HepG2 (cell line): Measurements from ENCODE around the gene BATF2. TPM values are rescaled to one million over a fixed set of nuclear protein-coding genes. Genes with fewer than 3 reads are reported as not detected.

ENCODE experiments used
- ATAC-seq: fragments of 200-7000 bp; cut with Tn5 transposase; 3 replicates; pipeline ENCODE4 v1.9.1; 2020; ENCODE audit warnings: mild to moderate bottlenecking, moderate library complexity
- BruUV-seq: library from RNA; stranded (reverse); fragments of 400-500 nt; replicated peaks from 2 replicates; lab custom pipeline; 2021; lab: Mats Ljungman, UMichigan
- CTCF ChIA-PET: fragments of 300-600 bp; formaldehyde crosslinking; extraction: SDS; loops from one replicate; lab custom pipeline; 2021; ENCODE audit warnings: low total read pairs, inconsistent platforms, low intra/inter-chr PET ratio; lab: Yijun Ruan, JAX
- POLR2A ChIA-PET: fragments of 350-600 bp; sonication (Branson Sonifier 250); formaldehyde crosslinking; loops from one replicate; lab custom pipeline; 2020; ENCODE audit warnings: antibody characterized with exemption, inconsistent platforms; lab: Yijun Ruan, JAX
- DNase-seq: peaks from one replicate; pipeline ENCODE4 v3.0.0-alpha.2; 2015; ENCODE audit warnings: low spot score
- FAIRE-seq: peaks from 3 replicates; lab custom pipeline; 2011; peaks lifted over from hg19 to GRCh38; lab: Jason Lieb, UNC
- H2AFZ ChIP-seq: one replicate; pipeline ENCODE4 v1.6.1; 2011; ENCODE audit warnings: low read length, inconsistent platforms
- H3K27ac ChIP-seq: fragments of 300-600 bp; 3 replicates; pipeline ENCODE4 v1.8.0; 2011; ENCODE audit warnings: mixed run types, mild to moderate bottlenecking, mixed read lengths, low read length, inconsistent platforms; ENCODE audit not compliant: insufficient read depth; ENCODE audit errors: extremely low read length
- H3K27me3 ChIP-seq, 2 experiments: fragments of 200-600 bp in 1 of 2; 2 replicates in 1 of 2; 3 replicates in 1 of 2; pipeline versions ENCODE4 v1.6.0 to v1.8.0; 2011; ENCODE audit warnings: low read length in 2 of 2, mild to moderate bottlenecking in 2 of 2, moderate library complexity in 2 of 2, inconsistent platforms in 1 of 2; ENCODE audit not compliant: insufficient read depth in 2 of 2, control insufficient read depth in 1 of 2
- H3K36me3 ChIP-seq, 2 experiments: fragments of 200-600 bp in 1 of 2; replicated peaks in 1 of 2; 2 replicates in 1 of 2; 3 replicates in 1 of 2; pipeline versions ENCODE4 v1.5.1 to v1.8.0; 2011; ENCODE audit warnings: low read length in 2 of 2, inconsistent platforms in 1 of 2; ENCODE audit not compliant: insufficient read depth in 2 of 2, control insufficient read depth in 1 of 2
- H3K4me1 ChIP-seq: 2 replicates; pipeline ENCODE4 v1.5.1; 2012; ENCODE audit warnings: low read length, inconsistent platforms; ENCODE audit not compliant: insufficient read depth
- H3K4me2 ChIP-seq: 2 replicates; pipeline ENCODE4 v1.6.0; 2011; ENCODE audit warnings: low read depth, low read length, inconsistent platforms
- H3K4me3 ChIP-seq, 3 experiments: fragments of 200-600 bp in 1 of 3; sonication (generic), shearing (Covaris generic) in 1 of 3; replicated peaks in 1 of 3; 2 replicates each; pipeline ENCODE4 v1.5.1; 2011 to 2016; ENCODE audit warnings: low read length in 3 of 3, inconsistent platforms in 2 of 3, low read depth in 2 of 3, mild to moderate bottlenecking in 2 of 3, control low read depth in 1 of 3, mixed read lengths in 1 of 3; ENCODE audit not compliant: insufficient read depth in 1 of 3
- H3K79me2 ChIP-seq: one replicate; pipeline ENCODE4 v1.6.1; 2011; ENCODE audit warnings: low read length, inconsistent platforms; ENCODE audit not compliant: insufficient read depth
- H3K9ac ChIP-seq: 2 replicates; pipeline ENCODE4 v1.6.0; 2011; ENCODE audit warnings: mild to moderate bottlenecking, low read depth, low read length, inconsistent platforms; ENCODE audit not compliant: insufficient read depth
- H3K9me3 ChIP-seq: 2 replicates; pipeline ENCODE4 v1.5.1; 2012; ENCODE audit warnings: mild to moderate bottlenecking, low read length
- H4K20me1 ChIP-seq: 2 replicates; pipeline ENCODE4 v1.6.0; 2011; ENCODE audit warnings: inconsistent platforms, mild to moderate bottlenecking, low read length, moderate library complexity; ENCODE audit not compliant: insufficient read depth
- BCLAF1 ChIP-seq: fragments of 450-650 bp; IDR thresholded peaks from 2 replicates; pipeline ENCODE4 v1.6.1; 2017; ENCODE audit warnings: mild to moderate bottlenecking
- CTCF ChIP-seq: sonication (generic); formaldehyde crosslinking; IDR thresholded peaks from 2 replicates; pipeline ENCODE4 v1.5.0; 2020; ENCODE audit warnings: mild to moderate bottlenecking, missing genetic modification reagents, moderate library complexity
- PATZ1 ChIP-seq: sonication (generic); formaldehyde crosslinking; IDR thresholded peaks from 2 replicates; pipeline ENCODE4 v1.4.0; 2020; ENCODE audit warnings: missing genetic modification reagents
- XRCC5 ChIP-seq: fragments of 200-400 bp; formaldehyde crosslinking; optimal IDR thresholded peaks from 2 replicates; pipeline ENCODE3; 2017; ENCODE audit warnings: mild to moderate bottlenecking, low read length
- ZBTB44 ChIP-seq: sonication (generic); formaldehyde crosslinking; IDR thresholded peaks from 2 replicates; pipeline ENCODE4 v1.4.0; 2020; ENCODE audit warnings: missing genetic modification reagents
- ZC3H4 ChIP-seq: sonication (generic); formaldehyde crosslinking; IDR thresholded peaks from 2 replicates; pipeline ENCODE4 v1.4.0; 2020; ENCODE audit warnings: missing genetic modification reagents, borderline replicate concordance
- ZKSCAN1 ChIP-seq: fragments of 150-350 bp; IDR thresholded peaks from 2 replicates; pipeline ENCODE4 v1.6.1; 2014; ENCODE audit warnings: low read length
- WGBS: methylation state at CpG from one replicate; pipeline ENCODE4 v1.1.6; 2017; ENCODE audit warnings: low lambda C conversion rate; 5-methylcytosine and 5-hydroxymethylcytosine counted together
- in situ Hi-C: cut with HindIII; loops from 2 replicates; pipeline ENCODE4 v1.10.0; 2017; ENCODE audit warnings: low pct_unique_long_range_greater_than_20kb; ENCODE audit not compliant: extremely low pct_ligation_motif_present
- intact Hi-C: fragments of 100-400 bp; cut with micrococcal nuclease; formaldehyde crosslinking; loops from one replicate; pipeline ENCODE4 v1.10.0; 2022; ENCODE audit not compliant: unreplicated experiment
- polyA plus RNA-seq, 8 experiments: library from polyadenylated mRNA; depleted of rRNA in 3 of 8; stranded (reverse) in 7 of 8; unstranded in 1 of 8; fragments of >200 nt; fragmentation: Illumina TruSeq in 4 of 8; extraction: Trizol in 4 of 8; gene quantifications; 2 replicates each; pipeline versions ENCODE4 v1.2.1 to v1.2.3, GENCODE V29; 2011 to 2016; ENCODE audit warnings: low read depth in 4 of 8, missing spikeins in 1 of 8, mixed read lengths in 1 of 8; ENCODE audit not compliant: insufficient read depth in 1 of 8
- total RNA-seq, 5 experiments: library from RNA; depleted of rRNA; stranded (reverse); fragments of >200 nt; fragmentation: Illumina TruSeq; extraction: Trizol; gene quantifications; 2 replicates each; pipeline ENCODE4 v1.2.3, GENCODE V29; 2016; ENCODE audit warnings: low read depth in 1 of 5
- TF ChIP-seq, protein P1 (sequence below): IDR thresholded peaks from 2 replicates; pipeline ENCODE4 v1.6.1; 2016; ENCODE audit warnings: missing compliant biosample characterization, missing genetic modification reagents, borderline replicate concordance

The BATF2 gene
- total and polyA plus RNA-seq, 2 of the 13 experiments (the other 11 are each of a cell fraction or from before 2014, with no cell fraction given), result 2.8 to 3.9 TPM

- H2AFZ ChIP-seq, result no peak overlapping the region
- H3K4me2 ChIP-seq, result no peak overlapping the region
- WGBS, result 92% methylated on average over 6 of the region's 6 CpGs
- H3K9ac ChIP-seq, result no peak overlapping the region
- DNase-seq, result no peak
- TF ChIP-seq ZKSCAN1, result peak; percentile 70
- TF ChIP-seq ZC3H4 (CRISPR knock-in tag), result no peak
- no peaks in the 10 kb centered on the region for H3K9me3 ChIP-seq
- in situ Hi-C loops (no loop called here), intact Hi-C loops (no loop called here)
- no peaks in the 10 kb centered on the region for H4K20me1 ChIP-seq
- CTCF ChIA-PET, result no interaction called here
- H3K27me3 ChIP-seq, result no peaks in the 10 kb centered on the region
- ATAC-seq, result no peak
- H3K79me2 ChIP-seq, result no peaks in the 10 kb centered on the region
- H3K4me3 ChIP-seq, result no peak overlapping the region
- no TSS peak for BruUV-seq
- H3K27ac ChIP-seq, result no peak overlapping the region
- no peak for FAIRE-seq
- no peaks in the 10 kb centered on the region for H3K36me3 ChIP-seq
- peaks cover 61% of the 10 kb centered on the region for H3K4me1 ChIP-seq
- POLR2A ChIA-PET, result interaction anchor here (1.0 kb wide), 1 partner anchor 40 kb away, joined by 4 read pairs; the partner anchor contains the start of gene NAALADL1
These were observed 21.2 kb upstream of the BATF2 start for GRCh38 chr11:65017937-65018336.

DNA sequence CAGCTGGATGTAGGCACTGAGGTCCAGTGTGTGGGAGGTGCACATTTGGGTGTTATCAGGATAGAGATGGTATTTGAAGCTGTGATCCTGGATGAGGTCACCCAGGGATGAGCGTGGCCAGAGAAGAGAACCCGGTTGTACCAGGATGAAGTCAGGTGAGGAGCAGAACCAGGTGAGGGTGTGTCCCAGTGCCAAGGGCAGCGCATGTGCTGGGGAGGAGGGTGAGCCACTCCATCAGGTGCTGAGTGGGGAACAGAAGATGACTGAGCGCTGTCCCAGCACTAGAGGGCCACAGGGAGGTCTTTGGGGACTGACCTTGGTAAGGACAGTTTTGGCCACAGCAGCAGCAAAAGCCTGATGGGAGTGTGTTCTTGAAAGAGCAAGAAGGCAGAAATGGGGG, 19.9 kb upstream of the BATF2 start:
- peaks cover 52% of the 10 kb centered on the region for H3K4me1 ChIP-seq
- FAIRE-seq (peak; percentile 36), ATAC-seq (peak; percentile 13; the same call in 1 of the 3 replicates), DNase-seq (no peak)
- no peak overlapping the region for H3K9ac ChIP-seq
- no peaks in the 10 kb centered on the region for H3K9me3 ChIP-seq
- no peaks in the 10 kb centered on the region for H4K20me1 ChIP-seq
- H3K36me3 ChIP-seq, result no peaks in the 10 kb centered on the region
- in situ Hi-C loops, result no loop called here
- no peak overlapping the region for H3K4me3 ChIP-seq
- ChIA-PET CTCF (no interaction called here), POLR2A (no interaction called here)
- 57% methylated on average over 4 of the region's 4 CpGs for WGBS
- H3K79me2 ChIP-seq, result no peaks in the 10 kb centered on the region
- H3K4me2 ChIP-seq, result no peak overlapping the region
- no peak overlapping the region for H2AFZ ChIP-seq
- intact Hi-C loops, result no loop called here
- H3K27me3 ChIP-seq, result no peaks in the 10 kb centered on the region
- H3K27ac ChIP-seq, result no peak overlapping the region
- BruUV-seq, result no TSS peak
- TF ChIP-seq ZBTB44 (CRISPR knock-in tag), result no peak
- TF ChIP-seq CTCF, result peak; percentile 52
- peak; percentile 24 for TF ChIP-seq XRCC5
- TF ChIP-seq, protein P1, sequence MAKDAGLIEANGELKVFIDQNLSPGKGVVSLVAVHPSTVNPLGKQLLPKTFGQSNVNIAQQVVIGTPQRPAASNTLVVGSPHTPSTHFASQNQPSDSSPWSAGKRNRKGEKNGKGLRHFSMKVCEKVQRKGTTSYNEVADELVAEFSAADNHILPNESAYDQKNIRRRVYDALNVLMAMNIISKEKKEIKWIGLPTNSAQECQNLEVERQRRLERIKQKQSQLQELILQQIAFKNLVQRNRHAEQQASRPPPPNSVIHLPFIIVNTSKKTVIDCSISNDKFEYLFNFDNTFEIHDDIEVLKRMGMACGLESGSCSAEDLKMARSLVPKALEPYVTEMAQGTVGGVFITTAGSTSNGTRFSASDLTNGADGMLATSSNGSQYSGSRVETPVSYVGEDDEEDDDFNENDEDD, result no peak
- TF ChIP-seq PATZ1 (CRISPR knock-in tag), result 0 out of 2 replicates have a peak, but pooled peaks have one; percentile 14
- TF ChIP-seq BCLAF1, result no peak
